ENCODE data around the gene TRPC3. TPM values are rescaled to one million over a fixed set of nuclear protein-coding genes. Genes with fewer than 3 reads are reported as not detected.

TRPC3 gene
- total RNA-seq, 1 donor from 2014 or later = not detected

- no peak overlapping the region for H3K4me3 ChIP-seq (ENCODE audit: low read depth, low read length)
- no peak for TF ChIP-seq CTCF (IDR thresholded peaks at IDR 0.05; ENCODE audit: insufficient read depth, low read length, poor library complexity, severe bottlenecking)
- no peaks in the 10 kb centered on the region for H3K27me3 ChIP-seq (ENCODE audit: control insufficient read depth, insufficient read depth, low read length)
- no peaks in the 10 kb centered on the region for H3K36me3 ChIP-seq (ENCODE audit: control insufficient read depth, insufficient read depth, low read length)
- DNase-seq (ENCODE audit: low read depth) = no peak
These were observed 38.6 kb upstream of the TRPC3 start for GRCh38 chr4:121990489-121990888.

DNA sequence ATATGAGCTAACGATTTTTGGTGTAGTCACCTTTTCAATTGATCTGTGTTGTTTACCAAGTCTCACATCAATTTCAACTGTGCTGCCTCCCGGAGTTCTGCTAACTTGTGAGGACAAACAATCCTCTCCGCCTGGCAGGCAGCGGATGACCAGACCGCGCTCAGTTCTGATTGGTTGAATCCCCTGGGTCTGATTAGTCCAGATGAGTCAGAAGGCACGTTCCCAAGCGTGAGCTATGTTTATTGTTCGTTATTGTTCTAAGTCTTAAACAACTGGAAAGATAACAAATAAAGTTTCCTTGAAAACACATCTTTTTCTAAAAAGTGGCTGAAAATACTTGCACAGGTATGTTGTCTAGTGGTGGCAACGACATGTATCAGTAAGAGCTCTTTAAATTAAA, 37.9 kb upstream of the TRPC3 start:
- no peak for DNase-seq (ENCODE audit: low read depth)
- Histone ChIP-seq H3K36me3 (ENCODE audit: control insufficient read depth, insufficient read depth, low read length) (no peaks in the 10 kb centered on the region), H3K4me3 (ENCODE audit: low read depth, low read length) (no peak overlapping the region), H3K27me3 (ENCODE audit: control insufficient read depth, insufficient read depth, low read length) (no peaks in the 10 kb centered on the region)
- TF ChIP-seq CTCF (IDR thresholded peaks at IDR 0.05; ENCODE audit: insufficient read depth, low read length, poor library complexity, severe bottlenecking) = no peak

DNA sequence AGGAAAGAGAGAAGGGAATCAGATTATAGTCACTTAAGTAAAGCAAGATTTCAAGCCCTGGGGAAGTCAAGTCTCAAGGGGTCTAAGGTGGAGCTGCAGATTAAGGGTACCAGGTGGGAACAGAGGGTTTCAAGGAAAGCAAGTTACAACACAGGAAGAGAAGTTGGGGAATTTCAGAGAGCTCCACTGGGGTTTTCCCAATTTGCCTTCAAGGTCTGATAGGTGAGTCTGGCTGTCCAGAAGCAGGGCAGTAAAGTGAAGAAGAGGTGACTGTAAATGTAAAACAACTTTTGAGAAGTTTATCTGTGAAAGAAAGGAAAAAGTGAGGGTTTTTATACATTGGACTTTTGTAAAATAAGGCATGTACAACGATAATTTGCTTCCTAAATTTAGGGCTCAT, 37.1 kb upstream of the TRPC3 start:
- Histone ChIP-seq H3K36me3 (ENCODE audit: control insufficient read depth, insufficient read depth, low read length) (no peaks in the 10 kb centered on the region), H3K27me3 (ENCODE audit: control insufficient read depth, insufficient read depth, low read length) (no peaks in the 10 kb centered on the region), H3K4me3 (ENCODE audit: low read depth, low read length) (no peak overlapping the region)
- TF ChIP-seq CTCF (IDR thresholded peaks at IDR 0.05; ENCODE audit: insufficient read depth, low read length, poor library complexity, severe bottlenecking) = no peak
- DNase-seq (ENCODE audit: low read depth) = no peak

DNA sequence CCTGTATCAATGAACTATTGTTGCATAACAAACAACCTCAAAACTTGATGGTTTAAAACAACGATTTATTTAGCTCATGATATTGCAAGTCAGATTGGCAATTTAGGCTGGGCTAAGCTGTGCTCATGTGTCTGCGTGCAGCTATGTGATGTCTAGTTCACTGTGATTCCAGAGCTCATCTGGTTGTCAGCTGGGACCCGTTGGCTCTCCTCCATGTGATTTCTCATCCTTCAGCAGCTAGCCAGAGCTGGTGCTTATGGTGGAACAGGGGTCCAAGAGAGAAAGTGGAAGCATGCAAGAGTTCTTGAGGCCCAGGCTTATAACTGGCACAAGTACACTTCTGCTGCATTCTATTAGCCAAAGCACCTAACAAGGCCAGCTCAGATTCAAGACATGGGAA, 28.8 kb upstream of the TRPC3 start:
- Histone ChIP-seq H3K36me3 (ENCODE audit: control insufficient read depth, insufficient read depth, low read length) (no peaks in the 10 kb centered on the region), H3K4me3 (ENCODE audit: low read depth, low read length) (no peak overlapping the region), H3K27me3 (ENCODE audit: control insufficient read depth, insufficient read depth, low read length) (no peaks in the 10 kb centered on the region)
- no peak for DNase-seq (ENCODE audit: low read depth)
- no peak for TF ChIP-seq CTCF (IDR thresholded peaks at IDR 0.05; ENCODE audit: insufficient read depth, low read length, poor library complexity, severe bottlenecking)

DNA sequence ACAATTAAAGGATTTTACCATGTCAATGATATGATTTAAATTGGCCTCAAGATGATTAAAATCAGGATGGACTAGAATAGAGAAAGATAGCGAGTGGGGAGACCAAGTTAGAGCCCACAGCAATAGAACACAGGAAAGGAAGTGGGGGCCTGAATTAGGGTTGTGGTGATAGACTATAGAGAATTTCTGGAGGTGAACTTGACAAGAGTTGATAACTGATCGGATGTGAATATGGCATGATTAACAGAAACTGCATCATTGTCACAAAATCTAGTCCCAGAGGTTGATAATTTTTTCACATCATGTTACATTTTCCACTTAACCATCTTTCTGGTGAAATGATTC, 26.3 kb upstream of the TRPC3 start:
- no peaks in the 10 kb centered on the region for H3K27me3 ChIP-seq (ENCODE audit: control insufficient read depth, insufficient read depth, low read length)
- no peak overlapping the region for H3K4me3 ChIP-seq (ENCODE audit: low read depth, low read length)
- DNase-seq (ENCODE audit: low read depth) = no peak
- no peak for TF ChIP-seq CTCF (IDR thresholded peaks at IDR 0.05; ENCODE audit: insufficient read depth, low read length, poor library complexity, severe bottlenecking)
- H3K36me3 ChIP-seq (ENCODE audit: control insufficient read depth, insufficient read depth, low read length) = no peaks in the 10 kb centered on the region

- Histone ChIP-seq H3K4me3 (ENCODE audit: low read depth, low read length) (no peak overlapping the region), H3K27me3 (ENCODE audit: control insufficient read depth, insufficient read depth, low read length) (no peaks in the 10 kb centered on the region), H3K36me3 (ENCODE audit: control insufficient read depth, insufficient read depth, low read length) (no peaks in the 10 kb centered on the region)
- DNase-seq (ENCODE audit: low read depth) = no peak
- no peak for TF ChIP-seq CTCF (IDR thresholded peaks at IDR 0.05; ENCODE audit: insufficient read depth, low read length, poor library complexity, severe bottlenecking)
These were observed 25.7 kb upstream of the TRPC3 start for GRCh38 chr4:121977251-121978171.

Measured in kidney epithelial cell (primary cell).